RWPE2 (cell line): ENCODE measurements around the gene IL17RD.

ENCODE experiments used
- ATAC-seq: fragments of 200-7000 bp; cut with Tn5 transposase; 3 replicates; pipeline ENCODE4 v1.9.1; 2021; ENCODE audit warnings: low read depth
- DNase-seq: peaks from one replicate; pipeline ENCODE4 v3.0.0-alpha.2; 2020; ENCODE audit warnings: low spot score
- H3K27ac ChIP-seq: fragments of 450-650 bp; 2 replicates; pipeline ENCODE4 v1.5.1; 2017; ENCODE audit warnings: mild to moderate bottlenecking; ENCODE audit not compliant: poor library complexity, severe bottlenecking
- H3K27me3 ChIP-seq: fragments of 250-450 bp; sonication (Bioruptor Pico); 2 replicates; pipeline ENCODE4 v1.5.1; 2021; ENCODE audit warnings: mild to moderate bottlenecking, moderate library complexity; ENCODE audit not compliant: insufficient read depth, poor library complexity, severe bottlenecking
- H3K36me3 ChIP-seq: fragments of 250-450 bp; sonication (Bioruptor Pico); 2 replicates; pipeline ENCODE4 v1.5.1; 2020; ENCODE audit warnings: low read depth, mild to moderate bottlenecking, moderate library complexity
- H3K4me1 ChIP-seq: fragments of 250-450 bp; sonication (Bioruptor Pico); 2 replicates; pipeline ENCODE4 v1.5.1; 2021; ENCODE audit warnings: mild to moderate bottlenecking, moderate library complexity; ENCODE audit not compliant: insufficient read depth, poor library complexity, severe bottlenecking
- H3K4me3 ChIP-seq: fragments of 250-450 bp; sonication (Bioruptor Pico); 2 replicates; pipeline ENCODE4 v1.5.1; 2021; ENCODE audit warnings: mild to moderate bottlenecking, moderate library complexity; ENCODE audit not compliant: severe bottlenecking
- H3K9me3 ChIP-seq: fragments of 250-450 bp; sonication (Bioruptor Pico); 2 replicates; pipeline ENCODE4 v1.5.1; 2021; ENCODE audit warnings: mild to moderate bottlenecking, moderate library complexity; ENCODE audit not compliant: severe bottlenecking
- CTCF ChIP-seq: fragments of 450-650 bp; IDR thresholded peaks from one replicate; pipeline ENCODE4 v1.5.1; 2017; ENCODE audit warnings: mild to moderate bottlenecking, moderate library complexity; ENCODE audit not compliant: poor library complexity, severe bottlenecking

The IL17RD gene

GRCh38 chr3:57065588-57065987, 99.6 kb downstream of the IL17RD start:
- no peaks in the 10 kb centered on the region for H3K9me3 ChIP-seq
- TF ChIP-seq CTCF = no peak
- H3K27ac ChIP-seq = no peak overlapping the region
- peaks cover 27% of the 10 kb centered on the region for H3K4me1 ChIP-seq
- no peak for ATAC-seq
- no peaks in the 10 kb centered on the region for H3K27me3 ChIP-seq
- H3K36me3 ChIP-seq = no peaks in the 10 kb centered on the region
- no peak overlapping the region for H3K4me3 ChIP-seq
- no peak for DNase-seq

GRCh38 chr3:57064572-57064971, 100.6 kb downstream of the IL17RD start:
- no peak for DNase-seq
- H3K4me1 ChIP-seq = peaks cover 36% of the 10 kb centered on the region

GRCh38 chr3:57064001-57064400, 101.2 kb downstream of the IL17RD start:
- H3K9me3 ChIP-seq = no peaks in the 10 kb centered on the region
- H3K4me1 ChIP-seq = peaks cover 34% of the 10 kb centered on the region
- no peaks in the 10 kb centered on the region for H3K36me3 ChIP-seq
- ATAC-seq = no peak
- H3K4me3 ChIP-seq = no peak overlapping the region
- no peak for DNase-seq
- TF ChIP-seq CTCF = no peak
- no peaks in the 10 kb centered on the region for H3K27me3 ChIP-seq
- no peak overlapping the region for H3K27ac ChIP-seq

More at GRCh38 chr3:57064572-57064971, 100.6 kb downstream of the IL17RD start:
- no peak for ATAC-seq
- H3K36me3 ChIP-seq = no peaks in the 10 kb centered on the region
- H3K27me3 ChIP-seq = no peaks in the 10 kb centered on the region
- no peak overlapping the region for H3K4me3 ChIP-seq
- no peak overlapping the region for H3K27ac ChIP-seq
- no peaks in the 10 kb centered on the region for H3K9me3 ChIP-seq
- no peak for TF ChIP-seq CTCF

GRCh38 chr3:57063032-57063431, 102.1 kb downstream of the IL17RD start:
- TF ChIP-seq CTCF = no peak
- Histone ChIP-seq H3K9me3 (no peaks in the 10 kb centered on the region), H3K4me3 (no peak overlapping the region), H3K4me1 (peaks cover 27% of the 10 kb centered on the region), H3K27ac (no peak overlapping the region), H3K36me3 (no peaks in the 10 kb centered on the region), H3K27me3 (no peaks in the 10 kb centered on the region)
- ATAC-seq (no peak), DNase-seq (no peak)

GRCh38 chr3:57062101-57062631, 103.0 kb downstream of the IL17RD start:
- Histone ChIP-seq H3K36me3 (no peaks in the 10 kb centered on the region), H3K27ac (peak overlapping the region; percentile 66), H3K4me3 (no peak overlapping the region), H3K4me1 (peaks cover 24% of the 10 kb centered on the region), H3K9me3 (no peaks in the 10 kb centered on the region), H3K27me3 (no peaks in the 10 kb centered on the region)
- ATAC-seq (no peak), DNase-seq (no peak)
- no peak for TF ChIP-seq CTCF
